EH (cell line): Measurements from ENCODE around the gene CCDC85B.
A peak's percentile ranks its signal among the peaks of the same experiment; 100 is the strongest.

Experiments
- DNase-seq: peaks from one replicate; pipeline ENCODE4 v3.0.0-alpha.2; 2015; ENCODE audit warnings: low read depth

The CCDC85B gene

GRCh38 chr11:65857853-65858680, 32.4 kb upstream of the CCDC85B start, which contains the start of gene CFL1:
Gene CFL1 (minus strand): TSS chr11:65858180. CDS start chr11:65858099, 81 bp downstream.
- peak; percentile 99 for DNase-seq

- DNase-seq, result no peak
Observed at GRCh38 chr11:65858681-65859087, 31.8 kb upstream of the CCDC85B start.

- peak; percentile 99 for DNase-seq
Observed at GRCh38 chr11:65859095-65859811, 31.2 kb upstream of the CCDC85B start.

- no peak for DNase-seq
Observed at GRCh38 chr11:65859812-65860277, 30.6 kb upstream of the CCDC85B start.

GRCh38 chr11:65860278-65861164, 30.0 kb upstream of the CCDC85B start, which contains the start of gene MUS81:
Gene MUS81 (plus strand): TSS chr11:65860433. CDS start chr11:65860754, 321 bp downstream.
- peak; percentile 98 for DNase-seq

GRCh38 chr11:65861165-65861505, 29.3 kb upstream of the CCDC85B start:
- DNase-seq, result no peak

GRCh38 chr11:65861533-65862183, 28.8 kb upstream of the CCDC85B start:
- no peak for DNase-seq

GRCh38 chr11:65862191-65862735, 28.2 kb upstream of the CCDC85B start:
- DNase-seq, result no peak

GRCh38 chr11:65862941-65863888, 27.3 kb upstream of the CCDC85B start:
- no peak for DNase-seq

- DNase-seq, result no peak
Observed at GRCh38 chr11:65863889-65864705, 26.4 kb upstream of the CCDC85B start.

- DNase-seq, result no peak
Observed at GRCh38 chr11:65864706-65865471, 25.6 kb upstream of the CCDC85B start.

GRCh38 chr11:65865550-65866172, 24.8 kb upstream of the CCDC85B start:
- DNase-seq, result no peak

GRCh38 chr11:65866509-65867283, 23.8 kb upstream of the CCDC85B start:
- DNase-seq, result no peak

- peak; percentile 39 for DNase-seq
Observed at GRCh38 chr11:65867284-65868071, 23.0 kb upstream of the CCDC85B start.

GRCh38 chr11:65868076-65868667, 22.3 kb upstream of the CCDC85B start:
- no peak for DNase-seq

- no peak for DNase-seq
Observed at GRCh38 chr11:65868907-65869306, 21.6 kb upstream of the CCDC85B start.
